Stimulated activated CD4-positive, alpha-beta T cell treated with anti-CD3 and anti-CD28 coated beads, Interleukin-4, amount 100 ng/mL, for 24 hours (primary cell): Measurements from ENCODE around the gene INSL3.
A peak's percentile ranks its signal among the peaks of the same experiment; 100 is the strongest.

Experiments
- DNase-seq: peaks from one replicate; pipeline ENCODE4 v3.0.0-alpha.2; 2020

Gene INSL3, protein sequence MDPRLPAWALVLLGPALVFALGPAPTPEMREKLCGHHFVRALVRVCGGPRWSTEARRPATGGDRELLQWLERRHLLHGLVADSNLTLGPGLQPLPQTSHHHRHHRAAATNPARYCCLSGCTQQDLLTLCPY

DNA sequence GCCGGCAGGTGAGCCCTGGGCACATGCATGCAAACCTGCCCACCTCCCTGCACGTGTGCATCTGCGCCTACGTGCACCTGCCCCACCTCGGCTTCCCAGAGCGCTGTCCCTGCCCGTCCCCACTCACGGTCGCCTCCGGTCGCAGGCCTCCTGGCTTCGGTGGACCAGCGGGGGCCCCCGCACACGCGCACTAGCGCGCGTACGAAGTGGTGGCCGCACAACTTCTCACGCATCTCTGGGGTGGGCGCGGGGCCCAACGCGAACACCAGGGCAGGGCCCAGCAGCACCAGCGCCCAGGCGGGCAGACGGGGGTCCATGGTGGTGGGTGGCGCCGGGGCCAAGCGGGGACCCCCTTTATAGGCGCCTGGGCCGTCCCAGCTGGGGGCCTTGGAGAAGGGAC lies at the start of gene INSL3:
Gene INSL3, minus strand, starts transcription at position 330 of the 400 bp plus-strand sequence. Its CDS starts 13 bp downstream, at position 317.
- DNase-seq: no peak

DNA sequence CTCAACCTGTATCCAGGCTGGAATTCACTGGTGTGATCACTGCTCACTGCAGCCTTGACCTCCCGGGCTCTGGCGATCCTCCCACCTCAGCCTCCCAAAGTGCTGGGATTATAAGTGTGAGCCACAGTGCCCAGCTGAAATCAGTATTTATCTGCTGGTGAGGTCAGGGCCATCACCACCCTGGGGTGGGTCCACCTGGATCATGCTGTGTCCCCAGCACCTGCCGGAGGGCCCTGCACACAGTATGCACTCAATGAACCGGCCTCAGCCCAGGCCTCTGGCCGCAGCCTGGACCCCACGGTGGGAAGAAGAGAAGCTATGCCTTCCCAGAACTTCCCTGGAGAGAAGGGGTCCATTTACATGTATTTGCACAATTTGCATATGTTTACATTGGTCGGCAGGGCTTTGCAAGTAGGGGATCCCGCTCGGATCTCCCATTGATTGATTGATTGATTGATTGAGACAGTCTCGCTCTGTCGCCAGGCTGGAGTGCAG lies 47.8 kb upstream of the INSL3 start:
- no peak for DNase-seq

DNA sequence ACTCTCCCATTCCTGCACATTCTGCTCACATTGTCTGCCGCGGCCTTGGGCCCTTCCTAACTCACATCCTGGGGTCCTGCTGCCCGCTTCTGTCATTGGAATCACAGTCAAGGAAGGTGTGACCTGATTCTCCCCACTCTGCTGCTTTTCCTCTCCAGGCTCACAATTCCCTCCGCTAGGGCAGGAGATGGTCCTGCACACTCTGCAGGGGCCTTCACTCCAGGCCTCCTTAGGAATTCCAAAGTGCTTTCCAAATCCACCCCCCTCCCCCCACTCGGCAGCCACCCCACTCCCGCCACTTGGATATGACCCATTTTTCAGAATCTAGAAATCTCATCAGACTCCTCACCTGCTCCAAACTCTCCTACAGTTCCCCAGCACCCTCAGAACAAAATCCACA lies 47.4 kb upstream of the INSL3 start:
- DNase-seq: no peak

DNA sequence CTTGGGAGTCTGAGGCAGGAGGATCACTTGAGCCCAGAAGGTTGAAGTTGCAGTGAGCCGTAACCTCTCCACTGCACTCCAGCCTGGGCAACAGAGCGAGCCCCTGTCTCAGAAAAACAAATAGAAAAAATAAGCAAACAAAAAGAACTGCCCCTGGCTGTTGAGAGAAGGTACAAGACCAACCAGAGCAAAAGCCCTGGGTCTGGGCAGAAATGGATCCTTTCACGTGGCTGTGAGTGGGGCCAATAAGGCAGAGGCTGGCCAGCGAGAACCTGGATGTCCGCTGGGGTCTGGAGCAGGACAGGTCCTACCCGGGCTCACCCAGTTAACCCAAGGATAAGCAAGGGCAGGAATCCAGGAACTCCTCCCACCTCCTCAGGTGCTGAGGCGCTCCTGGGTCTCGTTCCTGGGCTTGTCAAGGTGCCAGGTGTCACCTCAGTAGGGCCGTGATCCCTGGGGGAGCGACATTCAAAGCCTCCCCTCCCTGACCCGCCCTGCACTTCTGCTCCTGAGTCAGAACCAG lies 45.7 kb upstream of the INSL3 start:
- DNase-seq: no peak

DNA sequence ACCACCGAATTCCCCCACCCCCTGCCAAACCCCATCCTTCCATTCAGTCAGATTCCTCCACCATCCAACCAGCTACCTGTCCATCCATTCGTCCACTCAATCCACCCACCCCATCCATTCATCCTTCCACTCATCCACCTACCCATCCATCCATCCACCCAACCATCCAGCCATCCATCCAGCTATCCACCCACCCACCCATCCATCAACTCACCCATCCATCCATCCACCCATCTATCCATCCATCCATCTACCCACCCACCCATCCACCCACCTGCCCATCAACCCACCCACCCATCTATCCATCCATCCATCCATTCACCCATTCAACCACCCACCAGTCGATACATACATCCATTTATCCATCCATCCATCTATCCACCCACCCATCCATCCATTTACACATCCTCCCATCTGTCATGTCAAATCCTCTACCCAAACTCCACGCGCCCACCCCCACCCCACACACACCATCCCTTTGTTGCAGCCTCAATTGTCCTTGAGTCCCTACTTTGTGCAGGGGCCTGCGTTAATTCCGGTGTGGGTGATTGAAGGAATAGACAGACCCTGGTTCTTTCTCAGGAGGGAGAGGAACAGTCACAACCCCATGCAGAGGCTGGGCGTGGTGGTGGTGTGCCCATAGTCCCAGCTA lies 45.1 kb upstream of the INSL3 start:
- DNase-seq: no peak

DNA sequence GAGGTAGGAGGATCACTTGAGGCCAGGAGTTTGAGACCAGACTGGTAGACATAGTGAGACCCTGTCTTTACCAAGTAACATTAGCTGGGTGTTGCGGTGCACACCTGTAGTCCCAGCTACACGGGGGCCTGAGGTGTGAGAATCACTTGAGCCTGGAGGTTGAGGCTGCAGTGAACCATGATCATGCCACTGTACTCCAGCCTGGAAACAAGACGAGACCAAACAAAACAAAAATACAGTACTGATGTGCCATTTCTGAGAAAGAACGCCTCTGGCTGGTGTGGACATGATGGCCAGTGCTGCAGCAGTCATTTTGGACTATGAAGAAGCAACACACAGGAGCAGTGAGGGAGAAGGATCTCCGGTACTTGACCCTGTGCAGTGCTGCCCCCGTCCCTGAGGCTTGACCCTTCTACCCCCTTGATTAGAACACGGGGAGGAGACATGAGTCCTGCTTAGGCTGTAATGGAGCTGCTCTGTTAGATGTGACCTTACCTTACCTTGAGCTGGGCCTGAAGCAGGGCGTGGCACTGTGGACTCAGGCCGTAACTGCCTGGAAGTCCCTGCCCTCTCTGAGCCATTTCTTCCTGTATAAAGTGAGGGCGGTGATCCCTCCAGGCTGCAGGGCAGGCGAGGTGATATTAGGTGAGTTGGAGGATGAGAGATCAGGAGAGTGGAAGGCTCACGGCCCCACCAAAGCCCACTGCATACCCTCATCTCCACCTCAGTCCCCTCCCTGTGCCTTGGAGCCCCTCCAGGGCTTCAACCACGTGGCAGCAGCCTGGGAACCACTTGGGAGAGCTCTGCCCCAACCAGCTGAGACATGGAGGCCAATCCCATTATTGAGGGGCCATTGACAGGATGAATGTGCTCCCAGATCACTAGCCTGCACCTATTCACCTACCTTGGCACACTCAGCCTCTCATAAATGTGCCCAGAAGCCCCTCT lies 44.3 kb upstream of the INSL3 start:
- DNase-seq: peak; percentile 39

DNA sequence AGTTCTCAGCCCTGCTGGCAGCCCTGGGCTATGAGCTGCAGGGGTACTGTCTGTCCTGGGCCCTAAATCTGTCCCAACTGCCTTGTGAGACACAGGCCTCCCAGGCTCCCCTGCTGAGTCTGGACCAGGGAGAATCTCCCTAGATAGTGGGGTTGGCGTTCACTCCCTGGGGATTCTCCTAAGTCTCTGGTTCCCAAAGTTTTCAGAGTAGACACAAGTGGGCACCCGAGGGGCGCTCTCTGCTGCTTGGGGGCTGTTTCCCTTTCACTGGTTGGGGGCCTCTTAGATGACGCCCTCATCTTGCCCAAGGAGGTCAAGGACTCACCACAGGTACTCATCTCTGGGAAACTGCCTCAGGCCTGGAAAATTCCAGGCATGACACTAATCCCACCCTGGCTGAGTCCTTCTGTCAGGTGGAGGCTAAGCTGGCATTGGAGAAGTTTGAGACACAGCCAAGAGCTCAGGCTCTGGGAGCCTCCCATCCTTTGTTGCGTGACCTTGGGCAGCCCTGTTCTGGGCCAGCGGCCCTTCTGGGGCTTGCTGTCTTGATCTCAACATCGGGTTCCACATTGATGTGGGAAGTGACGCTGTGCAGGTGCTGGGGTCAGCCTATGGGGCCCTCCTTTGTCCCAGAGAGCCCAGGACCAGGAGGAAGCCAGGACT lies 42.3 kb upstream of the INSL3 start:
- DNase-seq: no peak

DNA sequence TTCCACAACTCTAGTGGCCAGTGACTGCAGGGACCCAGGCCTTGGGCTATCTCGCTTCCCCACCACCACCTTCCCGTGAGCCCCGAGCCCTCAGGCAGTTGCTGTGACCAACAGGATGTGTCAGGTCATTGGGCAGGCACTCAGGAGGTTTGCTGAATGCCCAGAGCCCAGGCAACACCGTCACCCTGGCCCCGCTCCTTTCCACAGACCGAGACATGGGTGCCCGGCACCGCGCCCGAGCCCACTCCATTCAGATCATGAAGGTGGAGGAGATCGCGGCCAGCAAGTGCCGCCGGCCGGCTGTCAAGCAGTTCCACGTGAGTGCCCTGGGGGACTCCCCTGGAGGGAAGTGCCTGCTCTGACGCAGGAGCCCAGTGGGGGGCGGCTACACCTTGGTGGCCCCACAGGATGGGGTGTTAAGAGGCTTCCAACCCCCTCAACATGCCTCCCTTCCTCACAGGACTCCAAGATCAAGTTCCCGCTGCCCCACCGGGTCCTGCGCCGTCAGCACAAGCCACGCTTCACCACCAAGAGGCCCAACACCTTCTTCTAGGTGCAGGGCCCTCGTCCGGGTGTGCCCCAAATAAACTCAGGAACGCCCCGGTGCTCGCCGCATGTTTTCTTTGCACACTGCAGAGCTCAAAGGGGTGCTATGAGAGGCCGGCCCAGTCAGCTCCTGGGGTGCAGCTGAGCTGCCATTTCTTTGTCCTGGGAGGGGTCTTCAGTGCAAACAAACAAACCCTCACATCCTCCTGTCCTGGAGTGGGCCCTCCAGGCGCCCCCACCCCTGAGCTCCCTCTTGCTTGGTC lies 41.6 kb upstream of the INSL3 start:
- DNase-seq: no peak

DNA sequence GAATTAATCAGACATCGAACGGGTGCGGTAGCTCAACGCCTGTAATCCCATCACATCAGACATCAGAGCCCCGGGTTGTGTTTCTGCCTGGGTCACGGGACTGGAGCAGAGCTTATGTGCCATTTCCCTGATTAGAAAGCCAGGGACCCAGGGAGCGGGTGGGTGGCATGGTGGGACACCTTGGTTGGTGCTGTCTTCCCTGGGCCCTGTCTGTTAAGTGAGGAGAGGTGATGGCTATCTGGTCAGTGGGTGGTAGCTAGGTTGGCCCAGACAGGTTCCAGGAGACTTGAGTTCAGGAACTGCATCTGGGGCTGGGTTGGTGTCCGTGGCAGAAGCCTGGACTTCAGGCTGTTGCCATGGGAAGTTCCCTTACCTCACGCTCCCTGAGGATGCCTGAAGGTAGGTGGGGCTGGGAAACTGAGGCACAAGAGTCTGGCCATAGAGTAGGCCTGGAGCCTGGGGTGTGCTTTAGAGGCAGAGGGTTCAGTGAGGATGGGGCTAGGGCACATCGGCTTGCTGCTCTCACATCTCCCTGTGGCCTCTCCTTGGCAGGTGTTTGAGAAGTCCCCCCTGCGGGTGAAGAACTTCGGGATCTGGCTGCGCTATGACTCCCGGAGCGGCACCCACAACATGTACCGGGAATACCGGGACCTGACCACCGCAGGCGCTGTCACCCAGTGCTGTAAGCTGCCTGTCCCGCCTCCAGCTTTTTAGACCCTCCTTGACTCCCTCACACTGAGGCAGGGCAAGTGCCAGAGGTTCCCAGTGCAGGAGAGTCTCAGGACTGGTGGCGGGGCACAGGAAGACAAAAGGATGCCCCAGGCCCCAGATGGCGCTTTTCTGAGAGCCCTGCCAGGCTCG lies 40.5 kb upstream of the INSL3 start:
- no peak for DNase-seq

DNA sequence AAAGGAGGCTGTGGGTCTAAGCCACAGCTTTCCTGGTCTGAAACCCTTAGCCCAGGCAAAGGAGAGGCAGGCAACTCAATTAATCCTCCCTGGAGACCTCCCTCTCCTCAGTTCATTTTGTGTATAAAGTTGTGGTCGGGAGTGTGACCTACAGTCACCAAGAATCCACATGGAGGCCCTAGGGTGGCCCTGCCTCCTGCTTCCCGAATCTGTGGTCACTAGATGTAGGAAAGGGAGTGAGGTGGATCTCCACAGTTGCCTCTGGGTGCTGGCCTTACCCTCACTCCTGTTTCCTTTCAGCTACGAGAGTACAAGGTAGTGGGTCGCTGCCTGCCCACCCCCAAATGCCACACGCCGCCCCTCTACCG lies 39.7 kb upstream of the INSL3 start:
- DNase-seq: no peak

DNA sequence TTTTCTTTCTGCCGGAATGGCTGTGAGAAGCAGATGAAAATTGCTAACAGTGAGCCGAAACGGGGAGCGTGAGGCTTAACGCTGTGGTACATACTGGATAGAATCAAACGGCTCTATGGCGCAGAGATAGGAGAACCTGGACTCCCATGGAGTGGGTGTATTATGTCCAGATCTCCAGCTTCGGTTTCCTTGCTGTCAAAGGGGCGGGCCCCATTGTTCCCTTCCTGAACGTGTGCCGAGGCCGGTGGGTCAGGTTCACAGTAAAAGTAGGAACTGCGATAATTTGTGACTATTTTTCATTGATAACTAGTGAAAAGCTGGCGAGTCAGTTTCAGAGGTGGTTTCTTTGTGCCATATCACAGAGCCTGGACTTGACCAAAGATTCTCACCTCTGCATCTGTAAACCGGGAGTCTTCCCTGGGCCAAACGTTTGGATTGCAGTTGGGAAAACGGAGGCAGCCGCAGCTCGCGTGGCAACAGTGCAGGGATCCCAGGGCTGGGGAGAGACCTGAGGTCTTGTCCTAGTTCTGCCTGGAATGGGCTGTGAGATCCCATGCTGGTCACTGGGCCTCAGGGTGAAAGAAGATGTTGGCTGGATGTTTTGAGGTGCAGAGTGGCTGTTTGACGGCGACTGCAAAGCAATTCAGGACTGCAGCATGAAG lies 39.1 kb upstream of the INSL3 start:
- DNase-seq: peak; percentile 44

DNA sequence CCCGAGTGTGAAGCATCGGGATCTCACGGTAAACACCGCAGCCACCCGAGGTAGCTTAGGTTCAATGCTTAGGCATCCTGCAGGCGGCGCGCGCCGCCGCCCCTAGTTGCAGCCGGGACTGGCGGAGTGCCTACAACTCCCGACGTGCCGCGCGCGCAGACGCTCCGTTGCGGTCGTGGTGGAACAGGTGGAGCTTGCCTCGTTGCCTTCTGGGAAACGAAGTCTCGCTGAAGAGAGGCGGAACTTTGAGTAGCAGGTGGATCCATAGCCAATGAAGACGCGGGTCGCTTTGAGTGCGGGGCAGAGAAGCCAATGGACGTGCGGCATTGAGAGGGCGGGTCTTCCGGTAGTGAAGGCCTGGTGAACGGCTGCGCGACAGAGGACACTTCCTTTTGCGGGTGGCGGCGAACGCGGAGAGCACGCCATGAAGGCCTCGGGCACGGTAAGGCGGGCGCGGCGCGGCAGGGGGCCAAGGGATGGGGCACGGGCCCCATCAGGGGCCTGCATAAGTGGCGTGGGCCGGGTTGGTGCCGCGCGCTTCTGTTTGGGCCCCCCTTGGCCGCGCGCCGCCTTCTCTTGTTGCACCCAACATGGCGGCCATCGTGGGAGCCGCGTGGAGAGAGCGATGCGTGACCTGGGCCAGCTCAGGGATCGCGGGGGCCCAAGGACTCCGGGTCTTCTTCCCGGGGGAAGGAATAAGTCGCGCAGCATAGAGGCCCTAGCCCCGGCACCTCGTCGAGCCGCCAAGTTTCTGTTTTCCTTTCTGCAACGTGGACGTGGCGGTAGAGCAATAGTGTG lies 38.4 kb upstream of the INSL3 start, which contains the start of gene RPL18A:
Gene RPL18A, plus strand, starts transcription at position 378 of the 798 bp plus-strand sequence. Its CDS starts 47 bp downstream, at position 425.
- peak; percentile 100 for DNase-seq

DNA sequence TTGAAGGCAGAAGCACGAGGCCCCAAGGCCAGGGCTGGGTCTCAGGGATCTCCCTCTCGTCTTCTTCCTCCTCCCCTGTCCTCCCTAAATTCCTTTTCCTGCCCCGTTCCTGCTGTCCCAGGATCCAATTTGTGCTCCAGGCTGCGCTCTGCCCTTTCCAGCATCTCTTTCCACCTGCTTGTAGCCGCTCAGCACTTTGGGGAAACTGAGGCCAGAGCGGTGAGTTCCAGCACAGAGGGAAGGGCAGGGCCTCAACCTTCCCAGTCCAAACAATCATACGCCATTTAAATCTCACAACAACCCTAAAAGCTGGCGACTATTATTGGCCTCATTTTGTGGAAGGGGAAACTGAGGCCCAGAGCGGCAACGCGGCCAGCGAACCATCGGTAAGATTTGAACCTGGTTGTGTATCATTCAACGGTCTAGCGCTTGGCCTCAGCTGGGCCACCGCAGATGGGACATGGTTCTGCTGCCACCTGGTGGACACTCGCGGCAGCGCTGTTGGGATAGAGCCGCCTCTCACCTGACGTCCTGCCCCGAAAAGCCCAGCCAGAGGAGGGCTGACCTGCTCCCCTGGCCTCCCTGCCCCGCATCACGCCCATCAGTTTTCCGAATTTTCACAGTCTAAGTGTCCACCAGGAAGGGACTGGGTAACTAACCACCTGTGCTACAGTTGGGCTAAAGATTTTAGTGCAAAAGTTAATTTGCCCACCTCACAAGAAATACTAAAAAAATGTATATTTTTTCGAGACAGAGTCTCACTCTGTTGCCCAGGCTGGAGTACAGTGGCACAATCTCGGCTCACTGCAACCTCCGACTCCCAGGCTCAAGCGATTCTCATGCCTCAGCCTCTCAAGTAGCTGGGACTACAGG lies 34.2 kb upstream of the INSL3 start:
- DNase-seq: peak; percentile 94

DNA sequence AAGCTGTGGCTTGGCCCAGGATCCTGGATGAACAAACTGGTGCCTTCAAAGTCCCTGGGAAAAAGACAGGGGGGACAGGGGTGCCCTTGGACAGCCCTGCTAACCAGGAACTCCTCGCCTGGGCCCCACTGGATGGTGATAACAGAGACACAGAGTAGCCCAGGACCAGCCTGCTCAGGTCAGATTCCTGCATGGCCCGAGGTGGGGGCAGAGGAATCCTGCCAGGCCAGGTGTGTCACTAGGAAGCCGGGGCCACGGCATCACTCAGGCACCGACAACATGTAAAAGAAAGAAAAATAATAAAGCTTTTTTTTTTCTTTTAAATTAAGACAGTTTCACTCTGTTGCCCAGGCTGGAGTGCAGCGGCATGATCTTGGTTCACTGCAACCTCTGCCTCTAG lies 32.7 kb upstream of the INSL3 start:
- no peak for DNase-seq

DNA sequence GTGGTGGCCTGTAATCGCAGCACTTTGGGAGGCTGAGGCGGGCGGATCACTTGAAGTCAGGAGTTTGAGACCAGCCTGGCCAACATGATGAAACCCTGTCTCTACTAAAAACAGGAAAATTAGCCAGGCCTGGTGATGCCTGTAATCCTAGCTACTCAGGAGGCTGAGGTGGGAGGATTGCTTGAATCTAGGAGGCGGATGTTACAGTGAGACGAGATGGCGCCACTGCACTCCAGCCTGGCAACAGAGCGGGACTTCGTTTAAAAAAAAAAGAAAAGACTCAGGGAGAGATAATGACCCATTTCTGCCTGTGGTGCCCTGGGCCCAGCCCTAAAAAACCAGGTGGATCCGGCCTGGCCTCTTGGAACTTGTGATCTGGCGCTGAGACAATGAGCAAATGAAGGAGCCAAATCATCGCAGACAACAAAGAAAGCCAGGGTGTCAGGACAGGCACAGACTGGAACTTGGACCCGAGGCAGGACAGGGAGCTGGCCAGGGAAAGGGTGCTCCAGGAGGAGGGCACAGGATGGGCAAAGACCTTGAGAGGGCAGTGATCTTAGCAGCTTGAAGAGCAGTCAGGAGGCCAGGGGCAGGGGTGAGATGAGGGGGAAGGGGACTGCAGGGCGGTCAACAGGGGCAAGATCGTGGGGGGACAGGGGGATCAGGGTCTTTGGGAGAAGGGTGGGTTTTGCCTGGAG lies 27.4 kb upstream of the INSL3 start:
- DNase-seq: no peak

DNA sequence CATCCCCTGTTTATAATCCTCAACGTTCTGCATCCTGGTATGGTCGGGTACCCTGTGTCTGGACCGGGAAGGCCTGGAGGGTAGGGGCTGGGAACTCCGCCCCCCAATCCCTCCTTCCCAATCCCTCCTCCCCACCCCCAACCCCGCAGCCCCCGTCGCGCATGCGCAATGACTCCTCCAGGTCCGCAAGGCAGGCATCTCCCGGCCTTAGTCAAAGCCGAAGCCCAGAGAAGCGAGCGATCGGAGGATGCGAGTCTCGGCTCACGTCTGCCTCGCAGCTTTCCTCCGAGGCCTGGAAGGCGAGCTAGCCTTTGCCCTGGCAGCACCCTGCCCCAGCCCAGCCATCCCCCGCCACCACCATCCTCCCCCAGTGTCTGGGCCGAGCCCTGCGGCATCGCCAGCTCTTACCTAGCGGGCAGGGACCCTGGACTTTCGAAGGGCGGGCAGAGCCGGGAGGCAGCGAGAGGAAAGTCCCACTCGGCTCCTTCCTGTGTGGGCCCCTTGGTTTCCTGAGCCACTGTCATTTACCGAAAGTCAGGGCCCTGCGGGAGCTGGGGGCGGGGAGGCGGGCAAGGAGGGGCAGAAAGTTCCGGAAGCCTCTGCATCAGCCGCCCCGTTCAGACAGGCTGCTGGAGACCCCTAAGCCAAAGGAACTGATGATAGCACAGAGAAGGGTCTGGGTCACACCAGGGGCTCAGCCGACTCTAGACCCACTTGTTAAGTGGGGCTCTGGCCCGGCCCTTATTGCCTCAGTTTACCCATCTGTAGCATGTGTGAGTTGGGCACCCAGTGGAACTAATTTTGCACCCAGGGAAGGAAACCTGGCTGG lies 26.4 kb upstream of the INSL3 start, which contains the start of gene JAK3:
Gene JAK3, minus strand, starts transcription at position 445 of the 829 bp plus-strand sequence. CDS start 3,565 bp downstream, outside the sequence.
- DNase-seq: peak; percentile 92

DNA sequence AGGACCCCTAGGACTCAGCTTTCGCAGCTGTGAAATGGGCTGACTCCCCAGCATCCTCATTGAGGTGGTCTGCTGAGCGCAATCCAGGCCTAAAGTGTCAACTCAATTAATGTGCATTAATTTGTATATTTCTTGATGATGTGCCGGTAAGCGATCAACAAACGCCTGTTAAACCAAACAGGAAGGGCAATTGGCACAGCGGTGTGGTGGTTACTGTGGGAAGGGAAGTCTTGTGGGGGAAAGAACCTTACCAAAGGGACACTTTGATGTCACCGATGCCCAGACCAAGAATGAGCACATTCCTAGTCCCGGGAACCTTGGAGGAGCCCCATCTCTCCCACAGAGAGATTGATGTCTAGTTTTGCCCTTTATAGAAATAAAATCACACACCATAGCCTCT lies 24.8 kb upstream of the INSL3 start:
- peak; percentile 39 for DNase-seq
